CD4-positive, alpha-beta memory T cell (primary cell): ENCODE measurements around the gene ENOPH1. TPM values are rescaled to one million over a fixed set of nuclear protein-coding genes. Genes with fewer than 3 reads are reported as not detected.

Experiments used
- CTCF ChIA-PET: fragments of 350-600 bp; sonication (Branson Sonifier 250); formaldehyde crosslinking; loops from one replicate; lab custom pipeline; 2021; ENCODE audit warnings: inconsistent platforms; ENCODE audit not compliant: partially characterized antibody; lab: Charles Lee
- POLR2A ChIA-PET: fragments of 350-600 bp; sonication (Branson Sonifier 250); formaldehyde crosslinking; loops from one replicate; lab custom pipeline; 2021; ENCODE audit not compliant: partially characterized antibody; lab: Charles Lee
- DNase-seq, 5 donors: peaks; one replicate each; pipeline versions ENCODE4 v3.0.0 to v3.0.0-alpha.2; 2020 to 2022; ENCODE audit warnings: mixed read lengths in 1 of 5
- H3K27ac ChIP-seq: one replicate; pipeline ENCODE4 v1.7.0; 2013; ENCODE audit warnings: low read depth, low read length
- H3K27me3 ChIP-seq: 2 replicates; pipeline ENCODE4 v1.7.0; 2013; ENCODE audit warnings: mild to moderate bottlenecking, low read length, moderate library complexity; ENCODE audit not compliant: insufficient read depth
- H3K36me3 ChIP-seq: 2 replicates; pipeline ENCODE4 v1.7.0; 2013; ENCODE audit warnings: mild to moderate bottlenecking, low read length, moderate library complexity; ENCODE audit not compliant: insufficient read depth
- H3K4me1 ChIP-seq: 2 replicates; pipeline ENCODE4 v1.7.0; 2013; ENCODE audit warnings: mild to moderate bottlenecking, low read length, moderate library complexity; ENCODE audit not compliant: insufficient read depth
- H3K4me3 ChIP-seq, 2 donors: one replicate each; pipeline ENCODE4 v1.7.0; 2013; ENCODE audit warnings: low read length in 2 of 2, mild to moderate bottlenecking in 1 of 2
- H3K9me3 ChIP-seq, 2 donors: one replicate each; pipeline ENCODE4 v1.7.0; 2013; ENCODE audit warnings: low read length in 2 of 2, control low read depth in 1 of 2; ENCODE audit not compliant: control insufficient read depth in 1 of 2
- H3K27ac Mint-ChIP-seq, 7 donors: one replicate each; pipeline ENCODE4 v1.8.0; 2020 to 2021; ENCODE audit warnings: mixed read lengths in 7 of 7, mild to moderate bottlenecking in 6 of 7, inconsistent platforms in 3 of 7, moderate library complexity in 3 of 7
- H3K27me3 Mint-ChIP-seq, 2 donors: one replicate each; pipeline ENCODE4 v1.8.0; 2020 to 2021; ENCODE audit warnings: mixed read lengths in 2 of 2
- H3K36me3 Mint-ChIP-seq, 2 donors: one replicate each; pipeline ENCODE4 v1.8.0; 2020 to 2021; ENCODE audit warnings: mixed read lengths in 2 of 2, inconsistent platforms in 1 of 2, mild to moderate bottlenecking in 1 of 2
- H3K4me1 Mint-ChIP-seq, 4 donors: one replicate each; pipeline ENCODE4 v1.8.0; 2020 to 2021; ENCODE audit warnings: mixed read lengths in 4 of 4, mild to moderate bottlenecking in 1 of 4
- H3K4me3 Mint-ChIP-seq, 8 donors: one replicate each; pipeline ENCODE4 v1.8.0; 2020 to 2021; ENCODE audit warnings: mixed read lengths in 8 of 8, mild to moderate bottlenecking in 7 of 8, moderate library complexity in 6 of 8, inconsistent platforms in 3 of 8
- H3K9me3 Mint-ChIP-seq, 8 donors: one replicate each; pipeline ENCODE4 v1.8.0; 2020 to 2021; ENCODE audit warnings: mixed read lengths in 8 of 8, mild to moderate bottlenecking in 5 of 8, inconsistent platforms in 3 of 8, moderate library complexity in 1 of 8
- intact Hi-C: fragments of 100-400 bp; cut with micrococcal nuclease; formaldehyde crosslinking; loops from one replicate; pipeline ENCODE4 v1.15.1; 2023
- polyA plus RNA-seq, 2 donors: library from polyadenylated mRNA; unstranded; fragments of 300-500 nt; fragmentation: Illumina TruSeq; gene quantifications; one replicate each; pipeline ENCODE4 v1.2.3, GENCODE V29; 2021
- total RNA-seq, 2 experiments: library from RNA; stranded (reverse); gene quantifications; one replicate each; pipeline ENCODE4 v1.2.3, GENCODE V29; 2021

Gene ENOPH1
- total and polyA plus RNA-seq, 4 experiments from 2014 or later, result 26.1 to 56.7 (median 33.1) TPM

GRCh38 chr4:82457266-82457665 is 26.9 kb downstream of the ENOPH1 start:
- H3K9me3 ChIP-seq, result no peaks in the 10 kb centered on the region
- no peak for DNase-seq
- no peak overlapping the region for H3K27ac ChIP-seq
- H3K4me3 ChIP-seq, result no peak overlapping the region
- no peak overlapping the region for H3K4me3 Mint-ChIP-seq
- peaks cover 37% of the 10 kb centered on the region for H3K36me3 ChIP-seq
- no peaks in the 10 kb centered on the region for H3K9me3 Mint-ChIP-seq
- H3K27me3 Mint-ChIP-seq, result no peaks in the 10 kb centered on the region
- H3K27ac Mint-ChIP-seq, result peak overlapping the region in 1 of 7 donors; percentile 70
- CTCF ChIA-PET, result no interaction called here
- peaks cover 0 to 3% (median 0%) of the 10 kb centered on the region in 4 donors for H3K4me1 Mint-ChIP-seq
- intact Hi-C loops, result no loop called here
- no peaks in the 10 kb centered on the region for H3K4me1 ChIP-seq
- H3K36me3 Mint-ChIP-seq, result peaks cover 28 to 65% of the 10 kb centered on the region in 2 donors
- H3K27me3 ChIP-seq, result no peaks in the 10 kb centered on the region
- POLR2A ChIA-PET, result interaction anchor here (0.6 kb wide), 1 partner anchor 503 kb away, joined by 3 read pairs; no protein-coding TSS in a partner anchor

- DNase-seq, result no peak
- CTCF ChIA-PET, result interaction anchor here (1.1 kb wide), 1 partner anchor 11 kb away, joined by 3 read pairs; no protein-coding TSS in a partner anchor
These were observed 28.3 kb downstream of the ENOPH1 start for GRCh38 chr4:82458729-82459128.

GRCh38 chr4:82461710-82462109 is 31.3 kb downstream of the ENOPH1 start:
- H3K4me1 Mint-ChIP-seq, result peaks cover 0 to 5% (median 2%) of the 10 kb centered on the region in 4 donors
- peak overlapping the region in 2 of 7 donors; percentile 8 to 90 for H3K27ac Mint-ChIP-seq
- Histone ChIP-seq H3K27ac (no peak overlapping the region), H3K36me3 (peaks cover 26% of the 10 kb centered on the region), H3K4me3 (no peak overlapping the region), H3K9me3 (no peaks in the 10 kb centered on the region), H3K27me3 (no peaks in the 10 kb centered on the region), H3K4me1 (no peaks in the 10 kb centered on the region)
- H3K9me3 Mint-ChIP-seq, result peaks cover 0 to 2% (median 0%) of the 10 kb centered on the region in 8 donors
- peaks cover 26 to 45% of the 10 kb centered on the region in 2 donors for H3K36me3 Mint-ChIP-seq
- H3K27me3 Mint-ChIP-seq, result no peaks in the 10 kb centered on the region
- intact Hi-C loops, result loop anchor here (1.0 to 10.0 kb wide), 3 partner anchors 31 to 823 kb away; partner anchors contain the start of genes COQ2, ENOPH1 and HNRNPDL
- ChIA-PET POLR2A (interaction anchor here (0.6 to 0.9 kb wide), 3 partner anchors 10 to 1183 kb away, joined by 3 read pairs; no protein-coding TSS in a partner anchor), CTCF (interaction anchor here (0.9 to 1.7 kb wide), 3 partner anchors 16 to 799 kb away, joined by 3 to 5 read pairs (median 4); no protein-coding TSS in a partner anchor)
- no peak overlapping the region for H3K4me3 Mint-ChIP-seq
- no peak for DNase-seq

More at GRCh38 chr4:82458729-82459128, 28.3 kb downstream of the ENOPH1 start:
- POLR2A ChIA-PET, result no interaction called here
- Mint-ChIP-seq H3K27ac (peak overlapping the region in 2 of 7 donors; percentile 36 to 86), H3K27me3 (no peaks in the 10 kb centered on the region), H3K4me1 (peaks cover 0 to 3% (median under 1%) of the 10 kb centered on the region in 4 donors), H3K4me3 (peak overlapping the region in 1 of 8 donors; percentile 21), H3K36me3 (peaks cover 32 to 59% of the 10 kb centered on the region in 2 donors), H3K9me3 (no peaks in the 10 kb centered on the region)
- no peak overlapping the region for H3K27ac ChIP-seq
- H3K4me3 ChIP-seq, result no peak overlapping the region
- H3K36me3 ChIP-seq, result peaks cover 29% of the 10 kb centered on the region
- no peaks in the 10 kb centered on the region for H3K9me3 ChIP-seq
- intact Hi-C loops, result no loop called here
- H3K27me3 ChIP-seq, result no peaks in the 10 kb centered on the region
- H3K4me1 ChIP-seq, result no peaks in the 10 kb centered on the region

DNA sequence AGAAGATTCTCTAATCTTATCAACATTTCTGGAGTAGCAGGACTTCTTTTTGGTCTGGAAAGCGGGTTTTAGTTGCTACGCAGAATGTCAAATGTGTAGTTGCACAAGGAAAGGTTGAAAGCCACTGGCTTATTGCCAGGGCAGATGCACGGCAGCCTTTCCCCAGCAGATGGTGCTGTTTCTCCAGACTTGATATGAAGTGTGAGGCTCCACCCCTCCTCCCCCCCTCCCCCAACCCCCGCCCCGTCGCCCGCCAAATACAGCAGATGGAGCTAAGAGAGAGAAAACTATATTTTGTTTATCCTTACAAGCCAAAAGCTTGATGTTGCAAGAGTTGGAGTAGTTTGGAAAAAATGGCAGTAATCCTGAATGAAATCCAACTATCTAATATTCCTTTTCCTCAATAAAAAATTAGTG is 32.0 kb downstream of the ENOPH1 start:
- Histone ChIP-seq H3K27me3 (no peaks in the 10 kb centered on the region), H3K4me1 (no peaks in the 10 kb centered on the region), H3K27ac (no peak overlapping the region), H3K36me3 (peaks cover 19% of the 10 kb centered on the region), H3K4me3 (no peak overlapping the region), H3K9me3 (no peaks in the 10 kb centered on the region)
- Mint-ChIP-seq H3K36me3 (peaks cover 21 to 38% of the 10 kb centered on the region in 2 donors), H3K4me3 (no peak overlapping the region), H3K9me3 (peaks cover 0 to 2% (median 0%) of the 10 kb centered on the region in 8 donors), H3K27me3 (no peaks in the 10 kb centered on the region), H3K4me1 (peaks cover 0 to 5% (median 2%) of the 10 kb centered on the region in 4 donors), H3K27ac (peak overlapping the region in 5 of 7 donors; percentile 29 to 55 (median 45))
- intact Hi-C loops, result loop anchor here (1.0 to 10.0 kb wide), 3 partner anchors 32 to 822 kb away; partner anchors contain the start of genes COQ2, ENOPH1 and HNRNPDL
- CTCF ChIA-PET, result interaction anchor here (0.9 to 1.7 kb wide), 5 partner anchors 17 to 798 kb away, joined by 3 to 5 read pairs (median 4); no protein-coding TSS in a partner anchor
- peak; percentile 74 to 83 (median 77) for DNase-seq
- POLR2A ChIA-PET, result interaction anchor here (0.6 to 0.9 kb wide), 2 partner anchors 10 to 33 kb away, joined by 3 read pairs; no protein-coding TSS in a partner anchor

GRCh38 chr4:82463221-82463620 is 32.8 kb downstream of the ENOPH1 start:
- intact Hi-C loops, result loop anchor here (10.0 kb wide), 1 partner anchor 612 kb away; no protein-coding TSS in a partner anchor
- Mint-ChIP-seq H3K4me3 (peak overlapping the region in 1 of 8 donors; percentile 15), H3K36me3 (peaks cover 16 to 30% of the 10 kb centered on the region in 2 donors), H3K27me3 (no peaks in the 10 kb centered on the region), H3K9me3 (peaks cover 0 to 2% (median 0%) of the 10 kb centered on the region in 8 donors), H3K27ac (peak overlapping the region in 4 of 7 donors; percentile 3 to 76 (median 22)), H3K4me1 (peaks cover 0 to 5% (median 2%) of the 10 kb centered on the region in 4 donors)
- Histone ChIP-seq H3K4me1 (no peaks in the 10 kb centered on the region), H3K36me3 (peaks cover 11% of the 10 kb centered on the region), H3K9me3 (no peaks in the 10 kb centered on the region), H3K27ac (no peak overlapping the region), H3K27me3 (no peaks in the 10 kb centered on the region), H3K4me3 (no peak overlapping the region)
- ChIA-PET POLR2A (no interaction called here), CTCF (interaction anchor here (1.3 to 1.6 kb wide), 3 partner anchors 16 to 432 kb away, joined by 3 to 4 read pairs (median 3); no protein-coding TSS in a partner anchor)
- no peak for DNase-seq

DNA sequence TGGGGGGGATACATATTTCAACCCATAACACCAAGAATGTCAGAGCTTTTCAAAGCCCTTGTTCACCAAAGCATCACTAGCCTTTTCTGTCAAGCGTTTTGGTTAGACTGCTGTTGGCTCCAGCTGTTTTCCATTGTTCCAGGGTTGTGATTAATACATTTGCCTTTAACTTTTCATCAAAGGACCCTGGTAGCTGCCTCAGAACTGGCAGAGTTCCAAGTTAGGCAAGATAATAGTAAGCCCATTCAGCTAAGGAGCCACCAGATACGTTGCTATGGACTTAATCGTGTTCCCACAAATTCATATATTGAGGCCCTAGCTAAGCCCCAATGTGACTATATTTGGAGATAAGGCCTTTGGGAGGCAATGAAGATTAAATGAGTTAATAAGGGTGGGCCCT is 37.1 kb downstream of the ENOPH1 start:
- Mint-ChIP-seq H3K27me3 (no peaks in the 10 kb centered on the region), H3K4me1 (peaks cover 0 to 5% (median 0%) of the 10 kb centered on the region in 4 donors), H3K27ac (no peak overlapping the region), H3K36me3 (peaks cover 4 to 14% of the 10 kb centered on the region in 2 donors), H3K9me3 (peaks cover 0 to 2% (median 0%) of the 10 kb centered on the region in 8 donors), H3K4me3 (no peak overlapping the region)
- Histone ChIP-seq H3K4me3 (no peak overlapping the region), H3K4me1 (no peaks in the 10 kb centered on the region), H3K36me3 (no peaks in the 10 kb centered on the region), H3K27me3 (no peaks in the 10 kb centered on the region), H3K27ac (no peak overlapping the region), H3K9me3 (no peaks in the 10 kb centered on the region)
- ChIA-PET CTCF (no interaction called here), POLR2A (no interaction called here)
- DNase-seq, result no peak
- intact Hi-C loops, result loop anchor here (10.0 kb wide), 1 partner anchor 607 kb away; no protein-coding TSS in a partner anchor

DNA sequence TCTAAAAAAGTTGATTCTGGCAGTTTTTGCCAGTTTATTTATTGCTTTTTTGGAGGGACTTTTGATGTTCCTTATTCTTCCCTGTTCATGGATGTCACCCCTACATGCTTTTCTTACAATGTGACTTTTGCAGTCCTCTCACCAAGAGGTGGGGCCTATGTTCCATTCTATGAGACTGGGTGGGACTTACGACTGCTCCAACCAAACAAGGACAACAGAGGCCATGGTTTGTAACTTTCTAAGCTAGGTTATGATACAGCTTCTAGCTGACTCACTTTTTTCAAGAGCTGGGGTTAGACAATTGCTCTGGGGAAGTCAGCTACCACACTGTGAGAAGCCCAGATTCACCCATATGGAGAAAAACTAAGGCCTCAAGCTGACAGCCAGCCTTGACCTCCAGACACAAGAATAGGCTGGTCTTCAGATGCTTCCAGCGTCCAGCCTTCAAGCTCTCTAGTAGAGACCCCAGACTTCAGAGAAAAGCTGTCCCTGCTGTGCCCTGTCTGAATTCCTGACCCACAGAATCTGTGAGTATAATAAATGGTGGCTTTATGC is 39.5 kb downstream of the ENOPH1 start:
- no peak overlapping the region for H3K4me3 ChIP-seq
- peaks cover 2 to 11% of the 10 kb centered on the region in 2 donors for H3K36me3 Mint-ChIP-seq
- peaks cover 0 to 2% (median 0%) of the 10 kb centered on the region in 8 donors for H3K9me3 Mint-ChIP-seq
- H3K4me1 ChIP-seq, result no peaks in the 10 kb centered on the region
- peaks cover 0 to 3% (median 0%) of the 10 kb centered on the region in 4 donors for H3K4me1 Mint-ChIP-seq
- intact Hi-C loops, result loop anchor here (10.0 kb wide), 1 partner anchor 605 kb away; no protein-coding TSS in a partner anchor
- ChIA-PET POLR2A (no interaction called here), CTCF (interaction anchor here (1.3 kb wide), 2 partner anchors 10 to 41 kb away, joined by 3 to 4 read pairs; no protein-coding TSS in a partner anchor)
- H3K36me3 ChIP-seq, result no peaks in the 10 kb centered on the region
- no peak overlapping the region for H3K27ac ChIP-seq
- no peak overlapping the region for H3K27ac Mint-ChIP-seq
- no peak overlapping the region for H3K4me3 Mint-ChIP-seq
- H3K27me3 ChIP-seq, result no peaks in the 10 kb centered on the region
- H3K27me3 Mint-ChIP-seq, result no peaks in the 10 kb centered on the region
- H3K9me3 ChIP-seq, result no peaks in the 10 kb centered on the region
- no peak for DNase-seq
